Measurements from ENCODE around the gene SLC30A4. TPM values are rescaled to one million over a fixed set of nuclear protein-coding genes. Genes with fewer than 3 reads are reported as not detected.
A peak's percentile ranks its signal among the peaks of the same experiment; 100 is the strongest.

Gene SLC30A4
- total RNA-seq, 1 donor from 2014 or later: 7.7 TPM

DNA sequence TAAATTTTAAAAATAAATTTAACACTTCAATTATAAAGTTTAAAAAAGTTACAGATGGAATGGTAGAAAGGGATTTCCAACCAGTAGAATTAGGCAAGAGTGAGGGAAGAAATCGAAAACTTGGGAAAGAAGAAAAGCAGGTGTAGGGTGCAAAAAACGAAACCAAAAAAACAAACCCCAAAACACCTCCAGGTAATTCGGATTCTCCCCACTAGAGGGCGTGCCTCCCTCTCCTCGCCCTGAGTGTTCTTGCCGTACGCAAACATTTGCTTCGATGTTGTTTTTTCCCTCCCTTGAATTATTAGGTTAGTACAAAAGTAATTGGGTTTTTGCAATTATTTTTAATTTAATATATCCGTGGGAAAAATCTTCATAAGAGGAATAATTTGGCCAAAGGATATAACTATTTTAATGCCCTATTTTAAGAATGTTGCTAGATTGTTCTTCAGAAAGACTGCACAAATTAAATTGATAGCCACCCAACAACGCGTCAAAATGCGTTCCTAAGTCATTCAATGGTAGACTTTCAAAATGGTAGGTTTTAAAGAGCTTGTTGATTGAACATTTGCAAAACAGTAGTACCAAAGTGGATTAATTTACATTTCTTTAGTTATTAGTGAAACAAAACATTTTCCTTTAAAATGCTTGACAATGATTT is 63.7 kb downstream of the SLC30A4 start:
- Mint-ChIP-seq H3K4me3 (ENCODE audit: low read depth) (peak overlapping the region; percentile 19), H3K9me3 (ENCODE audit: low read depth) (no peaks in the 10 kb centered on the region), H3K27me3 (no peaks in the 10 kb centered on the region), H3K27ac (no peak overlapping the region), H3K36me3 (ENCODE audit: insufficient read depth) (no peaks in the 10 kb centered on the region), H3K4me1 (ENCODE audit: low read depth) (peaks cover 7% of the 10 kb centered on the region)
- peak; percentile 68 for DNase-seq (ENCODE audit: low spot score, unreplicated experiment)
- TF ChIP-seq, protein P1, sequence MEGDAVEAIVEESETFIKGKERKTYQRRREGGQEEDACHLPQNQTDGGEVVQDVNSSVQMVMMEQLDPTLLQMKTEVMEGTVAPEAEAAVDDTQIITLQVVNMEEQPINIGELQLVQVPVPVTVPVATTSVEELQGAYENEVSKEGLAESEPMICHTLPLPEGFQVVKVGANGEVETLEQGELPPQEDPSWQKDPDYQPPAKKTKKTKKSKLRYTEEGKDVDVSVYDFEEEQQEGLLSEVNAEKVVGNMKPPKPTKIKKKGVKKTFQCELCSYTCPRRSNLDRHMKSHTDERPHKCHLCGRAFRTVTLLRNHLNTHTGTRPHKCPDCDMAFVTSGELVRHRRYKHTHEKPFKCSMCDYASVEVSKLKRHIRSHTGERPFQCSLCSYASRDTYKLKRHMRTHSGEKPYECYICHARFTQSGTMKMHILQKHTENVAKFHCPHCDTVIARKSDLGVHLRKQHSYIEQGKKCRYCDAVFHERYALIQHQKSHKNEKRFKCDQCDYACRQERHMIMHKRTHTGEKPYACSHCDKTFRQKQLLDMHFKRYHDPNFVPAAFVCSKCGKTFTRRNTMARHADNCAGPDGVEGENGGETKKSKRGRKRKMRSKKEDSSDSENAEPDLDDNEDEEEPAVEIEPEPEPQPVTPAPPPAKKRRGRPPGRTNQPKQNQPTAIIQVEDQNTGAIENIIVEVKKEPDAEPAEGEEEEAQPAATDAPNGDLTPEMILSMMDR (IDR thresholded peaks at IDR 0.05; ENCODE audit: unreplicated experiment): peak; percentile 92

DNA sequence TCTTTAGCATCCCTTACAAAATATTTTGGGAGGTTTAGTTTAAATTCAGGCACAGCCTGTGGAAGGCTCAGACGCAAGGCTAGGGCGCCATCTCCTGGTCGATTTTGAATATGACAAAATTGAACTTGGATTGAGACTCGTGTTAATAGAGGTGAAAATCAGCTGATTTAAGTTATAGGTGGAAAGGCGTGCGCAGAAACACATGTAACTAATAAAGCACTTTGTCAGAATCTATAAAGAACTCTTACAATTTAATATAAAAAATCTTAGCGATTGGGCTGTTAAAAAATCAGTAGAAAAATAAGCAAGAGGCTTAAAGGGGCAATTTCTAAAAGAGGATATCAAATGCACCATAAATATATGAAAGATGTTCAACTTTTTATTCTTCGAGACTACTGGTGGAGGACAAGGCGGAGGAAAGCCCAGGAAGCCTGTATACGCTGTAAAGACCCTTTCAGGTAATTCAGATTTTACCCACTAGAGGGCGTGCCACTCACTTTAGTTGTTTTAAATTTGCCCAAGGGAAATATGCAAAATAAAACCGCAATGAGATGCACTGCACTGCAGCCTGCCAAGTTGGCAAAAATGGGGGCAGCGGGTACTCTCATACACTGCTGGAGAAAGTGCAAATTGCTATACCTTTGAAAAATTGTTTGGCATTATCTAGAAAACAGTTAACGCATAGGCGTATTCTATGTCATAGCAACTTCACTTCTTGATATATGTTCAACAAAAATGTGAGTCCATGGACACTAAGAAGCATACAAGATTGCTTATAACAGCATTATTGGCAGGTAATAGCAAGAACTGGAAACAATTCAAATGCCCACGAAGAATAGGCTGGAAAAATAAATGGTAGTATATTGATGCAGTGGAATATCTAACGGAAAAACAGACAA is 64.7 kb downstream of the SLC30A4 start:
- Mint-ChIP-seq H3K36me3 (ENCODE audit: insufficient read depth) (no peaks in the 10 kb centered on the region), H3K4me3 (ENCODE audit: low read depth) (peak overlapping the region; percentile 66), H3K27me3 (no peaks in the 10 kb centered on the region), H3K9me3 (ENCODE audit: low read depth) (no peaks in the 10 kb centered on the region), H3K4me1 (ENCODE audit: low read depth) (peaks cover 7% of the 10 kb centered on the region), H3K27ac (peak overlapping the region; percentile 91)
- TF ChIP-seq, protein P1 (IDR thresholded peaks at IDR 0.05; ENCODE audit: unreplicated experiment): peak; percentile 65
- DNase-seq (ENCODE audit: low spot score, unreplicated experiment): peak; percentile 77

DNA sequence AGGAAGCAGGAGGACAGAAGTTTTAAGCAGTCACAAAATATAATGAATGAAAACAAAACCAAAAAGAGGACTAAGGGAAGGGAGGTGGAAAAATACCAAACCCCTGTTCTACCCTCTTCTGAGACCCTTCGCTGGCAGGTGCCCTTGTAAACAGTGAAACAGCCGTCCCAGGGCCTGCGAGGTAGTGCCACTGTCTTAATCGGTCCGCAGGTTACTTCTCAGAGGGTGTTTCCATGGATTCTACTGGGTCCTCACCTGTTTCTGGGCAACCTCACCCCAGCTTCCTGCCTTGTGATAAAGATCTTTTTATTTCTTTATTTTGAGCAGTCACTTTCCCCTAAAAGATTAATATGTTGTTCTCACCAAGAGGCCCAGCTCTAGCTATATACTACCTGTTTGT is 65.3 kb downstream of the SLC30A4 start:
- Mint-ChIP-seq H3K27me3 (no peaks in the 10 kb centered on the region), H3K9me3 (ENCODE audit: low read depth) (no peaks in the 10 kb centered on the region), H3K4me1 (ENCODE audit: low read depth) (peaks cover 7% of the 10 kb centered on the region), H3K4me3 (ENCODE audit: low read depth) (no peak overlapping the region), H3K36me3 (ENCODE audit: insufficient read depth) (peaks cover 3% of the 10 kb centered on the region), H3K27ac (peak overlapping the region; percentile 64)
- TF ChIP-seq, protein P1 (IDR thresholded peaks at IDR 0.05; ENCODE audit: unreplicated experiment): no peak
- no peak for DNase-seq (ENCODE audit: low spot score, unreplicated experiment)

DNA sequence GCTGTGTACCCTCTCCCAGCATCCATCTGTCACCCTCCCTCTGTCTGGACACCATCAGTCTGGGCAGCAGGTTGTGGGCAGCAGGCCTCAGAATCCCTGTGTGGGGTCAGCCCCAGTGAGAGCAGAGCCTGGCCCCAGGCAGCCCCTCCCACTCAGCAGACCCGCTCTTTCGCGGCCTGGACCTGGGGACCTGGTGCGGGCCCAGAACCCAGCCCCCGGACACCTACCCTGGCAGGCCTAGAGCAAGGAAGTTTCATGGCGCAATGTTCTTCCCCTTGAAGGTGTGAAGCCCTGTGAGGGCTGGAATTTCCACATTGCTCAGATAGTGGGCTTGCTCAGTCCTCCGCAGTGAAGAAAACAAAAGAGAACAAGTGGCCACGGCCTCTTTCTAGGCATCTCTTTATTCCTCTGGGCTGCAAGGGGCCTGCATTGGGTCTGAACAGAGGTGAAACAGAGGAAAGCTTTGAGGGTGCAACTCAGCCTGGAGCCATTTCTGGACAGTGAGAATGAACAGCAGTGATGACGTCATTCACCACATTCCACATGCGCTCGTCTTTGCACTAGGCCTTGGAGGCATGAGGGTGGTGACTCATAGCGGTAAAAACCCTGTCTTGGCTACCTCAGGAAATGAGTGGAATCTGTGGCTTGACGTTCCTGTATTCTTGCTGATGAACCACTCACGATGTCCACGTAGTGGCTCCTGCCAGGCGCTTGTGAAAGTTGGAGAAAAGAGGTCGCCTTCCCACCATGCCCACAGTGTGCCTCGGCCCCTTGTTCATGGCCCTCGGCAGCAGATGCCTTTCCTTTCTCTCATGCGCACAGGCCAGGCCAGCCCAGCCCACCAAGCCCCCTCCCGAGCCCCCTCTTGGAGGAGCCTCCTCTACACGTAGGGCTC is 66.1 kb downstream of the SLC30A4 start:
- no peak for DNase-seq (ENCODE audit: low spot score, unreplicated experiment)
- peaks cover 7% of the 10 kb centered on the region for H3K4me1 Mint-ChIP-seq (ENCODE audit: low read depth)
- no peak overlapping the region for H3K4me3 Mint-ChIP-seq (ENCODE audit: low read depth)
- H3K27ac Mint-ChIP-seq: peak overlapping the region; percentile 64
- peaks cover 4% of the 10 kb centered on the region for H3K36me3 Mint-ChIP-seq (ENCODE audit: insufficient read depth)
- H3K27me3 Mint-ChIP-seq: no peaks in the 10 kb centered on the region
- peaks cover 2% of the 10 kb centered on the region for H3K9me3 Mint-ChIP-seq (ENCODE audit: low read depth)
- TF ChIP-seq, protein P1 (IDR thresholded peaks at IDR 0.05; ENCODE audit: unreplicated experiment): no peak

DNA sequence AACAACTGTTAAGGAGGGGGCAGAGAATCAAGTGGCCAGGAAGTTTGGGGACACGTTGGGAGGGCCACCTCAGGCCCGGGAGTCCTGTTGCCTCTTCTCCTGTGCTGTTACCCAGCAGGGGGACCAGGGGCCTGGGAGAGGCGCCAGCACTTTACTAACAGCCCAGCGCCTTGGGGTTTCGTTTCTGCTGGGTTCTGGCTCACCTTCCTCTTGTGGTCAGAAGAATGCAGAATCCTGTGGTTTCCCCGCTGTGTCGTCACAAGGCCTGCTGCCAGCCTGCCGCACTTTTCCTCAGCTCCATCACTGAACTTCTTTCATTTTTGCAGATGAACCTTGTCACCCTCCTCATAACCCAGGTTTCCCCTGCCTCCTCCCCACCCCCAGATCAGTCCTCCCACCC is 67.7 kb downstream of the SLC30A4 start:
- peaks cover 2% of the 10 kb centered on the region for H3K9me3 Mint-ChIP-seq (ENCODE audit: low read depth)
- TF ChIP-seq, protein P1 (IDR thresholded peaks at IDR 0.05; ENCODE audit: unreplicated experiment): no peak
- no peak for DNase-seq (ENCODE audit: low spot score, unreplicated experiment)
- H3K27me3 Mint-ChIP-seq: no peaks in the 10 kb centered on the region
- H3K4me1 Mint-ChIP-seq (ENCODE audit: low read depth): peaks cover 14% of the 10 kb centered on the region
- H3K4me3 Mint-ChIP-seq (ENCODE audit: low read depth): no peak overlapping the region
- peaks cover 4% of the 10 kb centered on the region for H3K36me3 Mint-ChIP-seq (ENCODE audit: insufficient read depth)
- no peak overlapping the region for H3K27ac Mint-ChIP-seq
